Measurements from ENCODE around the gene MATN1. TPM values are rescaled to one million over a fixed set of nuclear protein-coding genes. Genes with fewer than 3 reads are reported as not detected.

MATN1 gene
- total and polyA plus RNA-seq, 2 experiments from 2014 or later = 0.32 TPM; not detected in 1

DNA sequence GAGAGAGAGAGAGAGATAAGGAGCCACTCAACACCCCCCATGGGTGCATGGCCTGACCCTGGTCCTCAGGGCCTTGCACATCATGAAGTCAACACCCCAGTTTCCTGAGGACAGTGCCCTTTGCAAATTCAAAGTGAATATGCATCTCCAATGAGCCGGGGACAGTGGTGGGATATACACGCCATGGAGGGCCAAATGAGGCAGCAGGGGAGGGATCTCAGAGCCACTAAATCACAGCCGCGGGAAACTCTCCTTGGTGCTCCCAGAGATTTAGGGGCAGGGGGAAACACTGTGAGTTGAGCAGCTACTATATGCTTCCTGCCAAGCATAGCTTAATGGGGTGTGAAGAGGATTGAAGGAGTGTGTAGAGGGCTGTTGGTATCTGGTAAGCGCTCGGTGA, 35.5 kb downstream of the MATN1 start:
- H3K9me2 ChIP-seq (ENCODE audit: insufficient read depth) = no peaks in the 10 kb centered on the region
- H3K9me3 ChIP-seq (ENCODE audit: low read depth) = no peaks in the 10 kb centered on the region
- no peak overlapping the region for H3K4me2 ChIP-seq (ENCODE audit: unreplicated experiment)
- no peaks in the 10 kb centered on the region for H3K79me2 ChIP-seq (ENCODE audit: insufficient read depth)
- no peaks in the 10 kb centered on the region for H4K20me1 ChIP-seq (ENCODE audit: insufficient read depth)
- TF ChIP-seq EZH2 (IDR thresholded peaks at IDR 0.05; ENCODE audit: insufficient read depth, poor library complexity, severe bottlenecking) = no peak
- TF ChIP-seq EZH2phosphoT487 (IDR thresholded peaks at IDR 0.05; ENCODE audit: insufficient read depth, low read depth) = no peak
- in situ Hi-C loops (cut with MboI) = no loop called here
- no peak overlapping the region for H3K27ac ChIP-seq
- H3K4me1 ChIP-seq (ENCODE audit: insufficient read depth) = peaks cover 7% of the 10 kb centered on the region; the same call in 1 of the 2 replicates
- no peak overlapping the region for H3K9ac ChIP-seq
- 0 out of 2 replicates have a peak, but pooled peaks cover 3% of the 10 kb centered on the region for H3F3A ChIP-seq (ENCODE audit: insufficient read depth)
- no peak for DNase-seq
- H3K27me3 ChIP-seq (replicated peaks; ENCODE audit: insufficient read depth) = peaks cover 10% of the 10 kb centered on the region
- H3K36me3 ChIP-seq (ENCODE audit: low read depth) = no peaks in the 10 kb centered on the region
- WGBS, 2 experiments (ENCODE audit: low coverage in 1 of 2, low lambda C conversion rate in 2 of 2, missing lambda C conversion rate in 2 of 2) = 87 to 94% methylated on average over 6 of the region's 6 CpGs
- H2AFZ ChIP-seq = no peak overlapping the region
- H3K4me3 ChIP-seq = no peak overlapping the region

DNA sequence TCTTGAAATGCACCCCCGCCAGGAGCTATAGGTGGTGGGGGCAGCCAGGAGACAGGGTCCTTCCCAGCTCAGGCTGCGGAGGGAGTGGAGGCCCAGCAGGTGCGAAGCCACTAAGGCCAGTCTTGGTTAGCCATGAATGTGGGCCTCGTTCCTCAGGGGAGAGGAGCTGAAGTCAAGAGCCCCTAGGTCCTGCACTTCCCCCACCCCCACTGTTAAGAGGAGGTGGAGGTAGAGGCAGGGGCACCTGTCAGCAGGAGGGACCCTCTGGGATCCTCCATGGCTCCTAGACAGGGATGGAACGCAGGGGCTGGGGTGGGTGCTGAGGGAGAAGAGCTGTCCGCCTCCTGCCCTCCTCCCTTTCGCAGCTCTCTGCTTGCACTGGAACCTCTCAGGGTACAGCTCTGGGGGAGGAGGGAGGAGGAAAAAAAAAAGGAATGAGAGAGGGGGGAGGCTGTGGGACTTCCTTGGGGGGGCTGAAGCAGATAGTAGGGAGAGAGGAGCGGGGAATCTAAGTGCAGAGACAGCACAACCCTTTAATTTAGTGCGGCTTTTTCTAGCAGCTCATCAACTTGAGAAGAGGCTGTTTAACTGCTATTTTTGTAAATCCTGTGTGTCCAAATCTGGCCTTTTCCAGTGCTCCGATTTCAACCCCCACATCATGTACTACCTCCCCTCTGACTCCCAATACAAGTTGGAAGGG, 37.0 kb downstream of the MATN1 start:
- peaks cover 15% of the 10 kb centered on the region for H3K27me3 ChIP-seq (replicated peaks; ENCODE audit: insufficient read depth)
- H3K4me3 ChIP-seq = no peak overlapping the region
- no peak overlapping the region for H3K27ac ChIP-seq
- H3K9me3 ChIP-seq (ENCODE audit: low read depth) = no peaks in the 10 kb centered on the region
- no peak overlapping the region for H2AFZ ChIP-seq
- no peak for DNase-seq
- H3K4me2 ChIP-seq (ENCODE audit: unreplicated experiment) = no peak overlapping the region
- in situ Hi-C loops (cut with MboI) = no loop called here
- no peaks in the 10 kb centered on the region for H4K20me1 ChIP-seq (ENCODE audit: insufficient read depth)
- WGBS, 2 experiments (ENCODE audit: low coverage in 1 of 2, low lambda C conversion rate in 2 of 2, missing lambda C conversion rate in 2 of 2) = 44 to 50% methylated on average over 10 of the region's 10 CpGs
- H3K36me3 ChIP-seq (ENCODE audit: low read depth) = no peaks in the 10 kb centered on the region
- H3K9me2 ChIP-seq (ENCODE audit: insufficient read depth) = no peaks in the 10 kb centered on the region
- peaks cover 7% of the 10 kb centered on the region; the same call in 1 of the 2 replicates for H3K4me1 ChIP-seq (ENCODE audit: insufficient read depth)
- H3K79me2 ChIP-seq (ENCODE audit: insufficient read depth) = no peaks in the 10 kb centered on the region
- no peak overlapping the region for H3K9ac ChIP-seq
- TF ChIP-seq EZH2phosphoT487 (IDR thresholded peaks at IDR 0.05; ENCODE audit: insufficient read depth, low read depth) = no peak
- no peak for TF ChIP-seq EZH2 (IDR thresholded peaks at IDR 0.05; ENCODE audit: insufficient read depth, poor library complexity, severe bottlenecking)
- 0 out of 2 replicates have a peak, but pooled peaks cover 3% of the 10 kb centered on the region for H3F3A ChIP-seq (ENCODE audit: insufficient read depth)

DNA sequence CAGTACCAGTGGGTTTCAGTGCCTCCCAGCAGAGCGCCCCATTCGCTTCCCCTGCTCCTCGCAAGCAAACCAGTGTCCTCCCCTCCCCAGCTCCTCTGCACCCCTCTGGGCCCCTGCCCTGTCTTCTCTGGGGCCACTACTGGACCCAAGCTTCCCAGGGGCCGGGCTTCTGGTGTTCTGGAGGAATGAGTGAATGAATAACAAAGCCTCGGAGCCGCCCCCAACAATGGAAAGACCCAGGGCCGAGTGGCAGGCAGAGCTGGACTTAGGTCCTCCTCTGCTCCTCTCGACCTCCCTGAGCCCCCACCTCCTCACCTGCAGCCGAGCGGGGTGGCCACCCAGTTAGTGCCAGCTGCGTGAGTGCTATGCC, 37.6 kb downstream of the MATN1 start:
- Histone ChIP-seq H3K27ac (no peak overlapping the region), H3F3A (ENCODE audit: insufficient read depth) (0 out of 2 replicates have a peak, but pooled peaks cover 3% of the 10 kb centered on the region), H3K9me3 (ENCODE audit: low read depth) (no peaks in the 10 kb centered on the region), H2AFZ (no peak overlapping the region), H3K9ac (no peak overlapping the region), H3K4me3 (no peak overlapping the region), H3K4me2 (ENCODE audit: unreplicated experiment) (no peak overlapping the region), H3K36me3 (ENCODE audit: low read depth) (no peaks in the 10 kb centered on the region), H4K20me1 (ENCODE audit: insufficient read depth) (no peaks in the 10 kb centered on the region), H3K27me3 (replicated peaks; ENCODE audit: insufficient read depth) (peaks cover 15% of the 10 kb centered on the region), H3K4me1 (ENCODE audit: insufficient read depth) (peaks cover 7% of the 10 kb centered on the region; the same call in 1 of the 2 replicates), H3K9me2 (ENCODE audit: insufficient read depth) (no peaks in the 10 kb centered on the region), H3K79me2 (ENCODE audit: insufficient read depth) (no peaks in the 10 kb centered on the region)
- in situ Hi-C loops (cut with MboI) = no loop called here
- 79% methylated on average over 8 to 11 of the region's 11 CpGs for WGBS, 2 experiments (ENCODE audit: low coverage in 1 of 2, low lambda C conversion rate in 2 of 2, missing lambda C conversion rate in 2 of 2)
- DNase-seq = no peak
- TF ChIP-seq EZH2 (IDR thresholded peaks at IDR 0.05; ENCODE audit: insufficient read depth, poor library complexity, severe bottlenecking) = no peak
- no peak for TF ChIP-seq EZH2phosphoT487 (IDR thresholded peaks at IDR 0.05; ENCODE audit: insufficient read depth, low read depth)

DNA sequence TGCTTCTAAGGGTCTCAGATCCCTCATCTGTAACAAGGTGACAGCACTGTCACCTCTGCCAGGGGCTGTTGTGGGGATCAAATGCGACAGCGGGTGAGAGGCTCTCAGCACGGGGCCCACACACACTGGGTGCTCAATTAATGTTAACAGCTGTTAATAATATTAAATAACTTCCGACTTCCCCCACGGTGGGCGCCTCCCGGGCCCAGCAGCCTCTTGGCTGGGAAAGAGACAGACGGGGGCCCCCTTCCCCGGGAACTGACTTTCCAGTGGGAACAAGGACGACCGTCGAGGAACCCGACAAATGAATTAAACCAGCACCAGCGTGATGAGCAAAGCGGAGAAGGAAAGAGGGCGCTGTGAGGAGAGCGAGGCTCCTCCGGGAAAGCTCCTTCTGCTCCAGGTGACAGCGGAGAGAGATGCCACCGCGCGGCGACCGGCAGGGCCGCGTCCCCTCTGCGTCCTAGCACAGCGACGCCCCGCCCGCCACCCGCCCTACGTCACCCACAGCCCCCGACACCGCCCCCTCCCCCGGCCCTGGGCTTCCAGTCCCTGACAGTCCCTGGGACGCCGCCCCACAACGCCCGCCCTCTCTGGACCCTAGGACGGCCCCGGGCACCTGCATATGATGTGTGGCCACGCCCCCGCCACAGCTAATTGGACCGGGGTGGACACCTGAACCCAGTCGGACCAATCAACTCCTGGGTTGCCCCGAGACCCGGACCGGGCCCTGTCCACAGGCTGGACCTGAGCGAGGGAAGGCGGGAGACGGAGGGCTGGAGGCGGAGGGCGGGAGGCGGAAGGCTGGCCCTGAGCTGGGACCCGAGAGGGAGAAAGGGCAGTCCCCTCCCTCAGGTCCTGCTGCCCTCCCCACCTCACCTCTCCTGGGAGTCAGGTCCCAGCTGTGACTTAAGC, 38.2 kb downstream of the MATN1 start:
- Histone ChIP-seq H3F3A (ENCODE audit: insufficient read depth) (0 out of 2 replicates have a peak, but pooled peaks cover 3% of the 10 kb centered on the region), H3K4me1 (ENCODE audit: insufficient read depth) (peaks cover 3% of the 10 kb centered on the region; the same call in 1 of the 2 replicates), H3K27me3 (replicated peaks; ENCODE audit: insufficient read depth) (peaks cover 15% of the 10 kb centered on the region), H3K27ac (no peak overlapping the region), H2AFZ (no peak overlapping the region), H3K4me3 (no peak overlapping the region), H3K9me2 (ENCODE audit: insufficient read depth) (no peaks in the 10 kb centered on the region), H3K9ac (no peak overlapping the region), H3K79me2 (ENCODE audit: insufficient read depth) (no peaks in the 10 kb centered on the region), H3K9me3 (ENCODE audit: low read depth) (no peaks in the 10 kb centered on the region), H4K20me1 (ENCODE audit: insufficient read depth) (no peaks in the 10 kb centered on the region), H3K4me2 (ENCODE audit: unreplicated experiment) (no peak overlapping the region), H3K36me3 (ENCODE audit: low read depth) (no peaks in the 10 kb centered on the region)
- WGBS, 2 experiments (ENCODE audit: low coverage in 1 of 2, low lambda C conversion rate in 2 of 2, missing lambda C conversion rate in 2 of 2) = 53 to 58% methylated on average over 19 to 56 of the region's 56 CpGs
- in situ Hi-C loops (cut with MboI) = no loop called here
- DNase-seq = no peak
- TF ChIP-seq EZH2phosphoT487 (IDR thresholded peaks at IDR 0.05; ENCODE audit: insufficient read depth, low read depth) (no peak), EZH2 (IDR thresholded peaks at IDR 0.05; ENCODE audit: insufficient read depth, poor library complexity, severe bottlenecking) (no peak)
